IPS-11a (cell line): Measurements from ENCODE around the gene NEDD8.

Experiments
- H3K4me3 ChIP-seq: one replicate; pipeline ENCODE4 v1.5.1; 2013; ENCODE audit warnings: low read depth, low read length, control low read depth

Gene NEDD8

GRCh38 chr14:24264298-24264697 is 32.1 kb upstream of the NEDD8 start:
- no peak overlapping the region for H3K4me3 ChIP-seq

GRCh38 chr14:24263848-24264247 is 31.7 kb upstream of the NEDD8 start:
- H3K4me3 ChIP-seq = no peak overlapping the region

DNA sequence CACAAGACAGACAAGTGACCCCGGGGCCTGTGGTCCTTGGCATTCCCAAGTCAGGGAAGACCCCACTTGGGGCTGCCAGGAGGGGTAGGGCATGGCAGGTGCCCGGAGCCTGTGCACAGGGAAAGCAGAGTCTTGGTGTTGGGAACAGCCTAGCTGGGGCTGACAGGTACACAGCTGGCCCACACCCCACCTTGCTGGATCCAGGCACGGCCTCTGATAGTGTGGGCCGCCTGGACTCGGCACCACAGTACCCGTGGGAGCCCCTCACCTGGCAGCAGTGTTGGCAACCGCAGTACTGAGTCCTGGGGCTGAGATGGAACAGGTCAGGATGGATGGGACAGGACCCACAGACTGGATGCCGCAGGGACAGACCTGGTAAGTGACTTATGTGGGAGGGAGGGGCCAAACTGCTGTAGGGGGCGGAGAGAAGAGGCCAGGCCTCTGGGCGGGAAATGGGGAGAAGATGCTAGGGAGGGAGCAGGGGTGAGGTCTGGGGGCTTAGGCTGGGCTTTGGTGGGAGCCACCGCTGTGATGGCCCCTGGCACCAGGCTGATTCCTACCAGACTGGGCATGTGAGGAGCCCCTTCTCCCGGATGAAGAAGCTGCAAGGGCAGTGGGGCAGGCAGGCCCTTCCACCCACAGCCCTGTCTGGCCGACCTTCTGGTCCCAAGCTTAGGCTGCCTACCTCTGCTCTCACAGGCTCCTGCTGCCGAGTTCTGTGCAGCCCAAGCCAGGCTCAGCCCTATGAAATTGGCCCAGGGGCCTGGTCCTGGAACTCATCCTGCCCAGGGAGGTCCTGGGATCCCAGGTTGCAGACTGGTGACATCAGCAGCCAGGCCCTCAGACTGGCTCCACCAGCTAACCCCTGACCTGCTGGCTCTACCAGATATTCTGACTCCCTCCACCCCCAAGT is 30.9 kb upstream of the NEDD8 start, which contains the start of gene TGM1:
TSS of gene TGM1 (minus strand) at position 357 of the 913 bp plus-strand sequence. CDS start 825 bp downstream, outside the sequence.
- H3K4me3 ChIP-seq = no peak within 1 kb of the TSS

DNA sequence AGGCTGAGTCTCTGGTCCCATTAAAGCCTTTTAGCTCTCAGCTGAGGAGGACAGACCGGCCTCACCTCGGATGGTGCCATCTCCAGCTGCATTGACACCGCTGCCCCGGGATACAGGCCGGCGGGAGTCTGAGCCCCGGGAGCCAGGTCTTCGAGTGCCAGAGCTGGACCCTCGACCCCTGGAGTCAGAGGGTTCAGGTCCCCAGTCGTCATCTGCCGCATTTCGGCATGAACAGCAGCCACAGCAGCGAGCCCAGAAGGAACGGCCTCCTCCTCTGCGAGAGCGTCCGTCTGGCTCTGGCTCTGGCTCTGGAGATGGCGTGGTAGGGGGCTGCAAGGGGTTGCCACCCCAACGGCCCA is 29.8 kb upstream of the NEDD8 start:
- H3K4me3 ChIP-seq = no peak overlapping the region

- no peak overlapping the region for H3K4me3 ChIP-seq
These were observed 29.2 kb upstream of the NEDD8 start for GRCh38 chr14:24261256-24261968.

GRCh38 chr14:24260780-24261157 is 28.6 kb upstream of the NEDD8 start:
- H3K4me3 ChIP-seq = no peak overlapping the region

DNA sequence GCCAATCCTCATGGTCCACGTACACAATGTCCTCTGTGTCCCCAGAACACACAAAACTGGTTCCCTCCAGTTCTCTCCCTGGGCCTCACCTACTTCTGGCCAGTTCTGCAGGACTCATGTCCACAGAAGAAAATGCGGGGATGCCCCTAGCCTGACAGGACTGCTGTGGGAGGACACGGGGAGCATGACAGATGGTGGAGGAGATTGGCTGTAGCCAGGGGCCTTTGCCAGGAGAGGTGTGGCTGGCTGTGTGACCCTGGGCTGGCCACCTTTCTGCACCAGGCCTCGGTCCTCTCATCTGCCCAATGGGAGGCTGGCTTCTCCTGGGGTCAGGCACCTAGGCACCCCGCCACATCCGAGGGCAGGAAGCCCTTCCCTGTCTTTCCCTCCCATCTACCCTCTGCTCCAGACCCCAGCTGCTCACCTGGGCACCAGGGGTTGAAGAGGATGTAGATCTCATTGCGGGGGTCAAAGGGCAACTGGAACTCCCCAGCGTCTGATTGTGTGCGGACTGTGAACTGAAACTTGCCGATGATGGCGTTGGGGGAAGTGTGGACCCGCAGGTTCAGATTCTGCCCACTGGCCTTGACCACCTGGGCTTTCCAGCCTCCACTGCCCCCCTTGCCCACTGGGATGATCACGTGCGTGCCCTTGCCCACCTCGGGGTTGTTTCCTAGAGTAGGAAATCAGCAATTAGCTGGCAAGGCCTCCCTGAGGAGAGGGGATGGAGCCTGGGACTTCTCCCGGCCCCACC is 28.0 kb upstream of the NEDD8 start:
- no peak overlapping the region for H3K4me3 ChIP-seq

- H3K4me3 ChIP-seq = no peak overlapping the region
These were observed 27.3 kb upstream of the NEDD8 start for GRCh38 chr14:24259282-24260025.

DNA sequence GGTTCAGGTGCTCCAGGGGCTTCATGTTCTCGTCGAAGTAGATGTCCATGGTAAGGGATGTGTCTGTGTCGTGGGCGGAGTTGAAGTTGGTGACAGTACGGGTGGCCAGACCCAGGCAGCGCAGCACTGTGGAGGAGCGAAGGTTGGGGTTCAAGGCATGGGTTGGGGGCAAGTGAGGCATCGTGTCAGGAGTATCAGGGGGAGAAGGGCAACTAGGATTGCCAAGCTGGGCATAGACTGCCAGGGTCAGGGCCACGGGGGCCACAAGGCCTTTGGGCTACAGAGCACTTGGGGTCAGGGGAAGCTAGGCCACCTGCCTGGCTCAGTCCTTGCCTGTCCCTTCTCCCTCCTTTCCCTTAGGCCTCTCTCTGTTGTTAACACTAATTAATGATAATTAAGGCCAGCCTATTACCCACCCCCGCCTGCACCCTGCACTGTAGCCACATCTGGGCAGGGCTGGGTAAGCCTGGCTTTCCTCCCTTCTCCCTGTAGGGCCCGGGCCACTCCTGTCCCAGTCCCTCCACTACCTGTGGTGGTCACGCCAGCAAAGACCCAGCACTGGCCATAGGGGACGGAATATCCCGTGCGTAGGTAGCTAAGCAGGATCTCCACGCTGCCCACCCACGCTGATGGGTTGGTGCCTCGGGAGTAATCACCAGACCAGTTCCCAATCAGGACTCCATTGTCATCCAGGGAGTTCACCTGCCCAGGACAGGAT is 26.5 kb upstream of the NEDD8 start:
- no peak overlapping the region for H3K4me3 ChIP-seq

DNA sequence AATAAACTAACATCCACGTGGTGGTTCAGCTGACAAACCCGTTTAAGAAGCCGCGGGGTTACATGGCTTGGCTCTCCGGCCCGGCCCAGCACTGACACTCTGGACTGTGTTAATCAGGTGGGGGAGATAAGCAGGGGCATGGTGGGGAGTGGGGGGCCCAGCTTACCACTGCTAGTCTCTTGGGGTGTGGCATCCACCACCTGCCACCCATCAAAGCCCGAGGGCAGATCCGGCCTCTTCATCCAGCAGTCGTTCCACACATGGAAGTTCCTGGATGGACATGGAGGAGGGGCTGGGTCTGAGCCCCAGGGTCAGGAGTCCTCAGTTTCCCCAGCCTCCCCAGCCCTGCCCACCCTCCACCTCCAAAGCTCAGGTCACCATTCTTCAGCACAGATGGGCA is 26.0 kb upstream of the NEDD8 start:
- H3K4me3 ChIP-seq = no peak overlapping the region

DNA sequence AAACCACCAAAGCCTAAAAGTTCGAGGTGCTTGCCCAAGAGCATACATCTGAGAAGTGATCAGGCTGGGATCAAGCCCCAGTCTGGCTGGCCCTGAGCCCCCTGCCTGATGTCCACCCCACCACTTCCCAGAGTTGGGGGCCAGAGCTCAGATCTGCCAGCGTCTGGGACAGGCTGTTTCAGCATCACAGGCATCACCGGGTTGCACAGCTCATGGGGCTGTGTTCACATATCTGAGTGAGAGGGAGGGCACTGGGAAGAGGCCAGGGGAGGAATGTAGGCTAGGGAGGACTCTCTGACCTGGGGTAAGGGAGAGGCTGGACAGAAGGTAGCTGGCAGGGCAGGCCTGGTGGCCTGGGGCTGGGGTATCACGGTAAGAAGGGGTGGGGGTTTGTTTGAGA is 24.8 kb upstream of the NEDD8 start:
- H3K4me3 ChIP-seq = no peak overlapping the region

DNA sequence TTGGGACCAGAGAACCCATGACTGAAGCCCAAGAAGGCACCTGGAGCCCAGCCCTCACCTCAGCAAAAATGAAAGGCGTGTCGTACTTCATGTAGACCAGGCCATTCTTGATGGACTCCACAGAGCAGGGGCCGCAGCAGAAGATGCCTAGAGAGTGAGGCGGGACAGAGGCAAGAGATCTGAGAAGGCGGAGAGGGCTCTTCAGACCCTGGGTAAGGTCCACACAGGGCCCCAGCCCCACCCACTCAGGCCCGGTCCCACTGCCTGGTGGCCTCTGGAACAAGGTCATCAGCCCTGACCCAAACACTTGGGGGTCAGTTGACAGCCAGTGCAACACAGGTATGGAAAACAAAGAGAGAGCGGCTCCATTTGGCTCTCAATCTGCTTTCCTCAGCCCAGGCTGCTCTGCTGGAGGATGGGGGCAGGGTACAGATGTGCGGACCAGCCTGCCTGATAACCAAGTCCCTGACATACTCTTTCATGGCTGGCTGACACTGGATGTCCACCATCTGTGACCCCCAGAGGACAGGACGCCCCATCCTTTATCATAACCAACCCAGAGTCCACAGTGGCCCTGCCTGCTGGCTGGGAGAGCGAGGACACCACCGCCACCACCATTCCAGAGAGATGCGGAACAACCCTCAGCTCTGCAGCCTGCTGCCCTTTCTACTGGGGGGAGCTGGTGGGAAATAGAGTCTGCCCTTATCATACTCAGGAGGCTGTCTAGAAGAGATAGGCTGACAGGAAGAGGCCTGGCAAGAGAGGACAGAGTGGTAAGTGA is 24.0 kb upstream of the NEDD8 start:
- H3K4me3 ChIP-seq = no peak overlapping the region

- no peak overlapping the region for H3K4me3 ChIP-seq
These were observed 23.3 kb upstream of the NEDD8 start for GRCh38 chr14:24255438-24255837.

DNA sequence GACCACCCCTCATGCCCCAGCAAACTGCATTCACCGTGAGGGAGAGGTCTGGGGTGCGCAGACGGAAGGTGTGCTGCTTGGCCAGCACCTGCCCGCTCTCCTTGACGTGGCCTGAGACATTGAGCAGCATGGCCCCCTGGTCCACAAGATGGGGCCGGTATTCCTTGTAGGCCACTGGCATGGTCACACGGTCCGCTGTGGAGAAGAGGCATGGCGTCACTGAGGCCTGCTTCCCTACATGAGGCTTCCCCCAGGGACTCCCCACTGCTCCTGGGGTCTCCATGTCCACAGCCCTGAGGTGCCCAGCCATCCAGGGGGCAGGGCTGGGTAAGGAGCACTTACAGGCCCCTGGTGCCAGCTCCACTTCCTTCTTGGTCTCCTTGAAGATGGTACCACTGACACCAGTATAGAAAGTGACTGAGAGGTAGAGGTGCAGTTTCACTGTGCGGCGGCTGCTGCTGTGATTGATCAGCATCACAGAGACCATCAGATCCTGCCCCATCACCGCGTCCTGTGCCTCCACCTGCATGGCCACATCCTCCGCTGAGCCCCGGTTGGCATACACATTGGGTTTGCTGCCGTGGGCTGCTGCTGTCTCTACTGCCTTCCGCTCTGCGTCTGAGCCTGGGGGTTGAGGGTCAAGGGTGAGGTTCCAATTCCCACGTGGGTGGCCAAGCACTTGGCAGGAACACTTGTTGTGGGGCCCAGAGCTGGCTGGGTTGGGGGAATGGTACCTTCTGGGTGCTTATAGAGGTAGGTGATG is 22.6 kb upstream of the NEDD8 start:
- no peak overlapping the region for H3K4me3 ChIP-seq

GRCh38 chr14:24253936-24254335 is 21.8 kb upstream of the NEDD8 start:
- no peak overlapping the region for H3K4me3 ChIP-seq

DNA sequence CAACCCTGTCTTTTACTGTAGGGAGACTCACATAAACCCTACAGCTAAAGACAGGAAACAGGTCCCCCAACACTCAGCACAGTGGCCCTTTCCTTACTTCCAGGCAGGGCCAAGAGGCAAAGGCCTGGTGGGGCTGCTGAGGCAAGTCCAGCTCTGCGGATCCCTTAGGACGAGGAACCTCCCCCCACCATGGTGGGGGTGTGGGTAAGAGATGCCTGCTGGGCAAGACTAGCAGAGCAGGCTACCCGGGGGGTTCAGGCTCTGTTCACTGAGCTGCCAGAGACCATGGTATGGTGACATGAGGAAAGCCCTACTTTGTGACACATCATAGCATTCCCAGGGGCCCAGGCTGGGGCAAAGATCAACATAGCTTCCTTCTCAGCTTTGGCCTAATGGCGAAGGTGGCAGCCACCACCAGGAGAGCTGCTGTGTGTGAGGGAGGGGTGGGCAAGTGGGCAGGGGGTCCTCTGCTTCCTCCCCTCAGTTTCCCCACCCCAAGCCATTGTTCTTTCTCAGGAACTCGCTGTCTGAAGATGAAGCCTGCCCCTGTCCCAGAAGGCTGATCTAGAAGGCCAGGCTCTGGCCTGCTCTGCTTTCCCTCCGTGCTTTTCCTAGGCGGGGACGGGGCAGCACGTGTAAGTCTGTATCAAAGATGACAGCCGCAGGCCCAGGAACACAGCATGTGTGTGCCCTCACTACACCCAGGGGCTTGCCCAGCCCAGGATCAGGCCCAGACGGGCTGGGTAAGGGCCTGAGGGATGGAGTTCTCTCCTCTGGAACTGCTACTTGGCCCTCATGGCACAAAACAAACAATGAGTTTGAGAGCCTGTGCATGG is 20.3 kb upstream of the NEDD8 start:
- no peak overlapping the region for H3K4me3 ChIP-seq

DNA sequence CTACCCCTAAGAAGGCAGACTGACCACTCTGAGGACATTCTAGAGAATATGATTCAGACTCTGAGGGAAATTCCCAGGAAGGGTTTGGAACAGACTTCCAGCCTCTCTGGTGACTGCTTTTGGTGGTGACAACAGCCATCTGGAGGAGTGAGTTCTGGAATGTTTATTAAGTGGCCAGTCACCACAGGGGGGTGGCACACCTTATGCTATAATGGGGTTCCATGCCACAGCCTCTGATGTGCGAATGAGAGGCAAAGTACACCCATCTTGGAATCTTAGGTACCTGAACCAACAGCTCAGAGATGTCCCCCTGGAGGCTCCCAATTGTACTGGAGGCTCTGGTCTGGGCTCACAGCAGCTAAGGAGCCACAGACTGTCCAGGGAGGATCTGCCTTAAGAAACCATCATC is 19.7 kb upstream of the NEDD8 start:
- no peak overlapping the region for H3K4me3 ChIP-seq

DNA sequence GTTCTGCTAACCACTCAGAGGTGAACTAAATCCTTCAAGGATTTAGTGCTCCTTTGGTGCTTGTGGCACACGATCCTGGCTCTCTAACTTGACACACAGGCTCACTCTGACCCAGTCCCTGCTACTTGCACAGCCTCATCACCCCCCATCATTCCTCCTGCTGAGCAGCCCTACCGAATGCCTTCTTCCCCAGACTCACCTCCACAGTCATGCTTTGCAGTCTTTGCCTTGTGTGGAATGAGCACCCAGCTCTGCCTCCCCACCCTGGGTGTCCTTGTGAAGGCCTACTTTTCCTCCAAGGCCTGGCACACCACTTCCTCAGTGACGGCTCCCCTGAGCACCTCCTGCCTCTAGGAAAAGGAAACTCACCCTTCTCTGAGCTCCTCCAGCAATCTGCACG is 18.2 kb upstream of the NEDD8 start:
- no peak overlapping the region for H3K4me3 ChIP-seq
